ENCODE measurements around the gene SGPP2. TPM values are rescaled to one million over a fixed set of nuclear protein-coding genes. Genes with fewer than 3 reads are reported as not detected.

Gene SGPP2
- polyA plus RNA-seq, 2 of the 4 experiments (the other 2 are of a cell fraction), result 0.10 to 0.26 TPM

- POLR2A ChIA-PET, result no interaction called here
- WGBS (ENCODE audit: missing lambda C conversion rate), result 20% methylated on average over 8 of the region's 8 CpGs
Observed at GRCh38 chr2:222504191-222504590, 79.8 kb downstream of the SGPP2 start.

More at GRCh38 chr2:222504191-222504590, 79.8 kb downstream of the SGPP2 start:
- CTCF ChIA-PET, result no interaction called here
- TF ChIP-seq FOSB (CRISPR knock-in tag; IDR thresholded peaks at IDR 0.05), result no peak
- TF ChIP-seq ZNF302 (CRISPR knock-in tag; IDR thresholded peaks at IDR 0.05), result no peak
- no peak for TF ChIP-seq EP300 (IDR thresholded peaks at IDR 0.05)
- no peak for TF ChIP-seq JUNB (IDR thresholded peaks at IDR 0.05)
- no peak for TF ChIP-seq RCOR1 (IDR thresholded peaks at IDR 0.05; ENCODE audit: low read depth, low read length)
- TF ChIP-seq CTCF (IDR thresholded peaks at IDR 0.05), result no peak
- no peak for TF ChIP-seq USF2 (IDR thresholded peaks at IDR 0.05)
- no peak for TF ChIP-seq MAFK (IDR thresholded peaks at IDR 0.05; ENCODE audit: partially characterized antibody)
- TF ChIP-seq HMGXB4 (CRISPR knock-in tag; IDR thresholded peaks at IDR 0.05; ENCODE audit: borderline replicate concordance), result no peak
- TF ChIP-seq PHF8 (IDR thresholded peaks at IDR 0.05; ENCODE audit: borderline replicate concordance, low read depth), result no peak
- TF ChIP-seq REST (IDR thresholded peaks at IDR 0.05), result no peak
- no peak for FAIRE-seq
- Histone ChIP-seq H3K27ac (no peak overlapping the region), H3K4me3 (no peak overlapping the region), H3K4me1 (no peaks in the 10 kb centered on the region), H3K9me3 (no peaks in the 10 kb centered on the region), H3K4me2 (no peak overlapping the region)
- DNase-seq (ENCODE audit: low read depth in 1 of 2, low spot score in 1 of 2), result no peak
- no peak for ATAC-seq

Measured in A549 (cell line).